Nephron progenitor cell (in vitro differentiated cells): ENCODE results near the gene STK33.

Experiments
- DNase-seq: peaks from one replicate; pipeline ENCODE4 v3.0.0; 2021
- H3K27ac Mint-ChIP-seq: 2 replicates; pipeline ENCODE4 v1.8.0; 2021; ENCODE audit warnings: mild to moderate bottlenecking, moderate library complexity, mixed read lengths
- H3K27me3 Mint-ChIP-seq: 2 replicates; pipeline ENCODE4 v1.8.0; 2021; ENCODE audit warnings: mild to moderate bottlenecking, low read depth, mixed read lengths; ENCODE audit not compliant: poor library complexity
- H3K36me3 Mint-ChIP-seq: 2 replicates; pipeline ENCODE4 v1.8.0; 2021; ENCODE audit warnings: low read depth, mixed read lengths
- H3K4me1 Mint-ChIP-seq: 2 replicates; pipeline ENCODE4 v1.8.0; 2021; ENCODE audit warnings: mixed read lengths
- H3K4me3 Mint-ChIP-seq: 2 replicates; pipeline ENCODE4 v1.8.0; 2021; ENCODE audit warnings: mild to moderate bottlenecking, moderate library complexity, mixed read lengths
- H3K9me3 Mint-ChIP-seq: 2 replicates; pipeline ENCODE4 v1.8.0; 2021; ENCODE audit warnings: mild to moderate bottlenecking, moderate library complexity, mixed read lengths
- TF ChIP-seq, protein P1 (sequence below): fragments of 200-600 bp; sonication (generic); IDR thresholded peaks from 2 replicates; pipeline ENCODE4 v1.5.0; 2021; ENCODE audit warnings: antibody characterized with exemption

STK33 gene

GRCh38 chr11:8354622-8355415 is 239.2 kb downstream of the STK33 start:
- no peaks in the 10 kb centered on the region for H3K9me3 Mint-ChIP-seq
- TF ChIP-seq, protein P1, sequence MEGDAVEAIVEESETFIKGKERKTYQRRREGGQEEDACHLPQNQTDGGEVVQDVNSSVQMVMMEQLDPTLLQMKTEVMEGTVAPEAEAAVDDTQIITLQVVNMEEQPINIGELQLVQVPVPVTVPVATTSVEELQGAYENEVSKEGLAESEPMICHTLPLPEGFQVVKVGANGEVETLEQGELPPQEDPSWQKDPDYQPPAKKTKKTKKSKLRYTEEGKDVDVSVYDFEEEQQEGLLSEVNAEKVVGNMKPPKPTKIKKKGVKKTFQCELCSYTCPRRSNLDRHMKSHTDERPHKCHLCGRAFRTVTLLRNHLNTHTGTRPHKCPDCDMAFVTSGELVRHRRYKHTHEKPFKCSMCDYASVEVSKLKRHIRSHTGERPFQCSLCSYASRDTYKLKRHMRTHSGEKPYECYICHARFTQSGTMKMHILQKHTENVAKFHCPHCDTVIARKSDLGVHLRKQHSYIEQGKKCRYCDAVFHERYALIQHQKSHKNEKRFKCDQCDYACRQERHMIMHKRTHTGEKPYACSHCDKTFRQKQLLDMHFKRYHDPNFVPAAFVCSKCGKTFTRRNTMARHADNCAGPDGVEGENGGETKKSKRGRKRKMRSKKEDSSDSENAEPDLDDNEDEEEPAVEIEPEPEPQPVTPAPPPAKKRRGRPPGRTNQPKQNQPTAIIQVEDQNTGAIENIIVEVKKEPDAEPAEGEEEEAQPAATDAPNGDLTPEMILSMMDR = no peak
- peak; percentile 34 for DNase-seq
- H3K27me3 Mint-ChIP-seq = peaks cover 5% of the 10 kb centered on the region
- H3K4me1 Mint-ChIP-seq = peaks cover 71% of the 10 kb centered on the region
- H3K27ac Mint-ChIP-seq = peak overlapping the region; percentile 62
- peak overlapping the region; percentile 14 for H3K4me3 Mint-ChIP-seq
- no peaks in the 10 kb centered on the region for H3K36me3 Mint-ChIP-seq

DNA sequence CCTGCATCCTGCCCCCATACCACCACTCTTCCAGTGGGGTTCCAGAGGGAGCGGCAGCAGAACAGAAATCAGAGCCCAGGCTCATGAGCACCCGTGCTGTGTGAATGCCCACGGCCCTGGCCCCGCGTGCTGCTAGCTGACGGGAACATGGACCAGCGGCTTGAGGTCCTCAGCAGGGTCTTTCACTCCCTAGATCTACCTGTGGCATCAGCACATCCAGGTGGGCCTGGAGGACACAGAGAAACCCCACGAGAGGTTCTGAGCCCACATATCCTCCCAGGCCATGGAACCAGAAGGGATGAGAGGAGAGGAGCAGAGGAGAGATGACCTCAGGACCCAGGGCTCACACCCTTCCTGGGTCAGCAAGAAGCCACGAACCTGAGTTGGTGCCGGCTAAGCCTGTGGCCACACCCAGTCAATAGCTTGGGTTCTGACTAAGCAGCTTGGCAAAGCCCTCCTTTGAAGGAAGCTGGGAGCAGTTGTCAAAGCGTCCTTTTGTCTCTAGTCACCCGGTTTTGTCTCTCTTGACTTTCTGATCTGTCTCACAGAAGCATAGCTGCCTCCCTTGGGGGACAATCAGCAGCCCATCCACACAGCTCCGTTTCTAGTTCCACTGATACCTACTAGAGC is 241.0 kb downstream of the STK33 start:
- no peak for DNase-seq
- TF ChIP-seq, protein P1 = no peak
- Mint-ChIP-seq H3K27me3 (peaks cover 3% of the 10 kb centered on the region), H3K9me3 (peaks cover 2% of the 10 kb centered on the region), H3K27ac (no peak overlapping the region), H3K36me3 (no peaks in the 10 kb centered on the region), H3K4me3 (no peak overlapping the region), H3K4me1 (peaks cover 74% of the 10 kb centered on the region)

GRCh38 chr11:8352103-8352875 is 241.7 kb downstream of the STK33 start:
- DNase-seq = no peak
- H3K4me1 Mint-ChIP-seq = peaks cover 71% of the 10 kb centered on the region

DNA sequence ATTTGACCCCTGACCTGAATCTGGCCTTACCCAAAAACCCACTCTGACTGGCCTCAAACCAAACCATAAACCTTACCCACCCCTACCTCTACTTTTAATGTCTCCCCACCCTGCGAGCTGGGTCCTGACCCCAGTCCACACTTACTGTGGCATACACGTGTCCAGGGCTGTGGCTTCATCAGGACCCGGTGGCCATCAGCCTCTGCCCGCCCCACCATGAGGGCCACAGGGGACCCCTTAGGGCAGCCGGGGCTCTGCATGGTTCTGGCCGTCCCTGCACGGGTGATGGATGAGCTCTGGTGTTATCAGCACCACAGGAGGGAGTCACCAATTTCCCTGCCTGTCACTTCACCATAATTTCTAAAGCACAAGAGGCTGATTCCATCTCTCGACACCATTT is 242.8 kb downstream of the STK33 start:
- TF ChIP-seq, protein P1 = no peak

More at GRCh38 chr11:8352103-8352875, 241.7 kb downstream of the STK33 start:
- H3K27ac Mint-ChIP-seq = no peak overlapping the region
- H3K9me3 Mint-ChIP-seq = peaks cover 2% of the 10 kb centered on the region
- peaks cover 7% of the 10 kb centered on the region for H3K27me3 Mint-ChIP-seq
- no peaks in the 10 kb centered on the region for H3K36me3 Mint-ChIP-seq
- TF ChIP-seq, protein P1 = no peak
- no peak overlapping the region for H3K4me3 Mint-ChIP-seq

GRCh38 chr11:8347978-8348377 is 246.1 kb downstream of the STK33 start:
- Mint-ChIP-seq H3K27ac (no peak overlapping the region), H3K27me3 (peaks cover 16% of the 10 kb centered on the region)

More for the DNA sequence above, 242.8 kb downstream of the STK33 start:
- Mint-ChIP-seq H3K27ac (no peak overlapping the region), H3K36me3 (no peaks in the 10 kb centered on the region), H3K9me3 (peaks cover 2% of the 10 kb centered on the region), H3K27me3 (peaks cover 7% of the 10 kb centered on the region), H3K4me1 (peaks cover 60% of the 10 kb centered on the region), H3K4me3 (no peak overlapping the region)
- no peak for DNase-seq

More at GRCh38 chr11:8347978-8348377, 246.1 kb downstream of the STK33 start:
- DNase-seq = no peak
- Mint-ChIP-seq H3K4me1 (peaks cover 34% of the 10 kb centered on the region), H3K4me3 (no peak overlapping the region), H3K36me3 (no peaks in the 10 kb centered on the region), H3K9me3 (peaks cover 2% of the 10 kb centered on the region)
- TF ChIP-seq, protein P1 = no peak
